ENCODE results near the gene CGAS.
"Not testable (repeated sequence)": the region's sequence is repeated elsewhere in the genome, so short reads cannot be mapped to it uniquely, and the experiment has no call there.

Gene CGAS

DNA sequence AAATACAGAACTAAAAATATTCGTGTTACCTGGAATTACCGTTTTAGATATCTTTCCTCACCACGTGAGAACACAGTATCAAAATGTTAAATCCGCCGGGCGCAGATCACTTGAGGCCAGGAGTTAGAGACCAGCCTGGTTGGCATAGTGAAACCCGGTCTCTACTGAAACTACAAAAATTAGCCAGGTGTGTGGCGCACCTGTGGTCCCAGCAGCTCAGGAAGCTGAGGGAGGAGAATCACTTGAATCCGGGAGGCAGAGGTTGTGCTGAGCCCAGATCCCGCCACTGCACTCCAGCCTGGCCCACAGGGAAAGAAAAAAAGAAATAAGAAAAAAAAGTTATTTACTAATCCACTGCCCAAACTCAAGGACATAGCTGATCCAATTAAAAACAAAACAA lies 62.2 kb downstream of the CGAS start:
- TF ChIP-seq, protein P1, sequence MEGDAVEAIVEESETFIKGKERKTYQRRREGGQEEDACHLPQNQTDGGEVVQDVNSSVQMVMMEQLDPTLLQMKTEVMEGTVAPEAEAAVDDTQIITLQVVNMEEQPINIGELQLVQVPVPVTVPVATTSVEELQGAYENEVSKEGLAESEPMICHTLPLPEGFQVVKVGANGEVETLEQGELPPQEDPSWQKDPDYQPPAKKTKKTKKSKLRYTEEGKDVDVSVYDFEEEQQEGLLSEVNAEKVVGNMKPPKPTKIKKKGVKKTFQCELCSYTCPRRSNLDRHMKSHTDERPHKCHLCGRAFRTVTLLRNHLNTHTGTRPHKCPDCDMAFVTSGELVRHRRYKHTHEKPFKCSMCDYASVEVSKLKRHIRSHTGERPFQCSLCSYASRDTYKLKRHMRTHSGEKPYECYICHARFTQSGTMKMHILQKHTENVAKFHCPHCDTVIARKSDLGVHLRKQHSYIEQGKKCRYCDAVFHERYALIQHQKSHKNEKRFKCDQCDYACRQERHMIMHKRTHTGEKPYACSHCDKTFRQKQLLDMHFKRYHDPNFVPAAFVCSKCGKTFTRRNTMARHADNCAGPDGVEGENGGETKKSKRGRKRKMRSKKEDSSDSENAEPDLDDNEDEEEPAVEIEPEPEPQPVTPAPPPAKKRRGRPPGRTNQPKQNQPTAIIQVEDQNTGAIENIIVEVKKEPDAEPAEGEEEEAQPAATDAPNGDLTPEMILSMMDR (conservative IDR thresholded peaks at IDR 0.05; ENCODE audit: control insufficient read depth, insufficient read depth, low read depth, low read length) = no peak
- no peak overlapping the region for H3K4me3 ChIP-seq (ENCODE audit: control insufficient read depth, low read depth, low read length)
- DNase-seq (ENCODE audit: low read depth) = no peak

DNA sequence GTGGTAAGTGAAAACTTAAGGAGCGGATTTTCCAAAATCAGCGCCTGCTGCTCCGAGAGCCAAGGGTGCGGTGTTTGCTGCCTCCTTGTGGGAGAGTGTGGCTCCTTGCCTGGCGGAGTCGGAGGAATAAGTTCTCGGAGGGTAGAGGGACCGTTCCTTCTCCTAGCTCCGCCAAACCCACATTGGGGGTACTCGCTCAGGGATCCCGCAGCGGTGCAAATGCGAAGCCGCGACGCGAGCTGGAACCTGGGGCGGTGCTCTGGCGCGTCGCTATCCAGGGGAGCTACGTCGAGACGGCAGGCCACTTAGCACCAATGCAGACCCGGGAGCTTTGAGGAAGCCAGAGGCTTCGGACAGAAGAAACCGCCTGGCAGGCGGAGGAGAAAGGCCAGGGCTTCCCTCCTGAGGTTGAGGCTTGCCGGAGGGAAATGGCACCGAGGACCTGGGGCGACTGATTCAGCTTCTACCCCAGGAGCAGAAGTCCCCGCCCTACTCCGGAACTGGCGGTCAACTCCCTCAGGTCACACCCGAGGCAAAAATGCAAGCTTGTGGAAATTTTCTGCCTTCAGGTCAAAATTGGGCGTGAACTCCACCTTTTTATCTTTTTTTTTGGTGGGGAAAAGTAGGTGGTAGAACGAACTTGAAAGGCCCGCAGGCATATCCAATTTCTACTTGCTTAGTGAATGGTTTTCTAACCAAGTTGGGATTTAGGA lies 63.1 kb downstream of the CGAS start:
- peak overlapping the region; percentile 51 for H3K4me3 ChIP-seq (ENCODE audit: control insufficient read depth, low read depth, low read length)
- TF ChIP-seq, protein P1 (conservative IDR thresholded peaks at IDR 0.05; ENCODE audit: control insufficient read depth, insufficient read depth, low read depth, low read length) = peak; percentile 79
- DNase-seq (ENCODE audit: low read depth) = peak; percentile 56

DNA sequence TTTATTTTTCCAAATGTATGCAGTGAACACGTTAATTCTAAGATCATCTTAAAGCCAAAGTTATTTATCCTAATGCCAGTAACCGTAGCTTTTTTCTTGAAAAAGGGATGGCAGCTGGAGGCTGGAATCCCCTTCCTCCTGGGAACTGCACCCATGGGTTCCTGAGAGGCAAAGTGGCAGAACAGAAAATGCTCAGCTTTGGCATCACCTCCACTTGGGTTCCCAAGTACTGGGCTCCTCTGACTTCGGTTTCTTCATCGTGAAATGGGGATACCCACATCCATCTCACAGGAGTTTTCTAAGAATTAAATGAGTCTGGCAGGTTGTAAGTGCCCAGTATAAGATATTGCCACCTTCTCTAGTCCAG lies 63.7 kb downstream of the CGAS start:
- TF ChIP-seq, protein P1 (conservative IDR thresholded peaks at IDR 0.05; ENCODE audit: control insufficient read depth, insufficient read depth, low read depth, low read length) = no peak
- no peak for DNase-seq (ENCODE audit: low read depth)
- H3K4me3 ChIP-seq (ENCODE audit: control insufficient read depth, low read depth, low read length) = peak overlapping the region; percentile 51

DNA sequence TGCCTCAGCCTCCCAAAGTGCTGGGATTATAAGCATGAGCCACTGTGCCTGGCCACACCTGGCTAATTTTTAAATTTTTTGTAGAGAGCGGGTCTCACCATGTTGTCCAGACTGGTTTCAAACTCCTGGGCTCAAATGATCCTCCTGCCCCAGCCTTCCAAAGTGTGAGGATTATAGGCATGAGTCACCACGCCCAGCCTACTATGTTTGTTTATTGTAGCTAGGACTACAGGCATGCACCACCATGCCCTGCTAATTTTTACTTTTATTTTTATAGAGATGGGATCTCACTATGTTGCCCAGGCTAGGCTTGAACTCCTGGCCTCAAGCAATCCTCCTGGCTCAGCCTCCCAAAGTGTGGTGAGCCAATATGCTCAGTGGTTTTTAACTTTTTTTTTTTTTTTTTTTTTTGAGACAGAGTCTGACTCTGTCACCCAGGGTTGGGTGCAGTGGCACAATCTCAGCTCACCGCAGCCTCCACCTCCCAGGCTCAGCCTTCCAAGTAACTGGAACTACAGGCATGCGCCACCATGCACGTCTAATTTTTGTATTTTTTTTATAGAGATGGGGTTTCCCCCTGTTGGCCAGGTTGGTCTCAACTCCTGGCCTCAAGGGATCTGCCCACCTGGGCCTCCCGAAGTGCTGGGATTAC lies 69.5 kb downstream of the CGAS start:
- DNase-seq (ENCODE audit: low read depth) = peak; percentile 16
- TF ChIP-seq, protein P1 (conservative IDR thresholded peaks at IDR 0.05; ENCODE audit: control insufficient read depth, insufficient read depth, low read depth, low read length) = no peak
- no peak overlapping the region for H3K4me3 ChIP-seq (ENCODE audit: control insufficient read depth, low read depth, low read length)

DNA sequence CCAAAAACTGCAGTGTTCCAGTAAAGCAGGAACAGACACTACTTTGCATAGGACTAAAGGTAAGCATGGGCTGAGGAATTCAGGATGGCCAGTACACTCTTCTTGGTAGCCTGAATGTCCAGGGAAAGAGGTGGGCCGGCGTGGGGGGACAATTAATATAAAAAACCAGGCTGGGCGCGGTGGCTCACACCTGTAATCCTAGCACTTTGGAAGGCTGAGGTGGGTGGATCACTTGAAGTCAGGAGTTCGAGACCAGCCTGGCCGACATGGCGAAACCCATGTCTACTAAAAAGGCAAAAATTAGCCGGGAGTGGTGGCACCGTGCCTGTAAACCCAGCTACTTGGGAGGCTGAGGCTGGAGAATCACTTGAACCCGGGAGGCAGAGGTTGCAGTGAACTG lies 70.6 kb downstream of the CGAS start:
- not testable (repeated sequence) for H3K4me3 ChIP-seq (ENCODE audit: control insufficient read depth, low read depth, low read length); DNase-seq (ENCODE audit: low read depth)

DNA sequence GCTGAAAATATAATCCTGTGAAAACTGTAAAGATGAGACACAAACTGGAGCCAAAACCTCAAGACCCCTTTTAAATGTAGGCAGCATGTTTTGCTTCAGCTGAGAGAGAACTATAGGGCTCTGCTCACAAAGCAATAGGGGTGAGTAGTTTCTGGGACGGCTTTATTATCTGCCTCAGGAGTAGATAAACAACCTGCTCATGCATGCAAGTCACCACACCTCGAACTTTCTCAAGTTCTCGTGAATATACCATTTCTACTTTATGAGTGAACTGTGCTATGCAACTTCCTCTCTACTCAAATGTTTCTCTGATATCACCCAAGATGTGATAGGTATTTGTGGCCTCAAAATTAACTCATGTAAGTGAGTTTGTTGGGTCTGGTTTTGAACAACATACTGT lies 74.9 kb downstream of the CGAS start:
- TF ChIP-seq, protein P1 (conservative IDR thresholded peaks at IDR 0.05; ENCODE audit: control insufficient read depth, insufficient read depth, low read depth, low read length) = no peak
- DNase-seq (ENCODE audit: low read depth) = no peak
- no peak overlapping the region for H3K4me3 ChIP-seq (ENCODE audit: control insufficient read depth, low read depth, low read length)

DNA sequence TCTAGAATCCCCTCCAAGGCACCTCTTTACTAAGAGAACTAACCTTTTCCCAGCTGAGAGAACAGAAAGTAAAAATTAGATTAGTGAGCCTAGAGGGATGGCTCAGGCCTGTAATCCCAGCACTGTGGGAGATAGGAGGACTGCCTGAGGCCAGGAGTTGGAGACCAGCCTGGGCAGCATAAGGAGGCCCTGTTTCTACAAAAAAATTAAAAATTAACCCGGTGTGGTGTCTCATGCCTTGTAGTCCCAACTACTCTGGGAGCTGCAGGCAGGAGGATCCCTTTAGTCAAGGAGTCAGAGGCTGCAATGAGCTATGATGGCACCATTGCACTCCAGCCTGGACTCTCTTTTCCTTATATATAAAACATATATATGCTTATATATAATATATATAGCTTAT lies 76.9 kb downstream of the CGAS start:
- no peak for DNase-seq (ENCODE audit: low read depth)
- TF ChIP-seq, protein P1 (conservative IDR thresholded peaks at IDR 0.05; ENCODE audit: control insufficient read depth, insufficient read depth, low read depth, low read length) = no peak
- no peak overlapping the region for H3K4me3 ChIP-seq (ENCODE audit: control insufficient read depth, low read depth, low read length)

Data from fibroblast of mammary gland (primary cell).